ENCODE results near the gene MATN1.
A peak's percentile ranks its signal among the peaks of the same experiment; 100 is the strongest.

Gene MATN1

GRCh38 chr1:30763651-30764248, 40.4 kb upstream of the MATN1 start:
- no peak overlapping the region for H3K4me3 ChIP-seq (ENCODE audit: low read depth in 1 of 5, low read length in 5 of 5)
- H3K9ac ChIP-seq (ENCODE audit: low read length in 5 of 5): no peak overlapping the region
- no peaks in the 10 kb centered on the region for H3K27me3 ChIP-seq (ENCODE audit: control insufficient read depth in 5 of 5, insufficient read depth in 4 of 5, low read length in 5 of 5)
- no peaks in the 10 kb centered on the region for H3K9me3 ChIP-seq (ENCODE audit: control insufficient read depth in 5 of 5, low read length in 5 of 5)
- no peaks in the 10 kb centered on the region for H3K36me3 ChIP-seq (ENCODE audit: control insufficient read depth in 5 of 5, insufficient read depth in 5 of 5, low read length in 5 of 5)
- H3K27ac ChIP-seq (ENCODE audit: low read depth, low read length): no peak overlapping the region
- peaks cover 7 to 59% (median 31%) of the 10 kb centered on the region in 5 donors for H3K4me1 ChIP-seq (ENCODE audit: control insufficient read depth in 5 of 5, insufficient read depth in 5 of 5, low read length in 5 of 5)

DNA sequence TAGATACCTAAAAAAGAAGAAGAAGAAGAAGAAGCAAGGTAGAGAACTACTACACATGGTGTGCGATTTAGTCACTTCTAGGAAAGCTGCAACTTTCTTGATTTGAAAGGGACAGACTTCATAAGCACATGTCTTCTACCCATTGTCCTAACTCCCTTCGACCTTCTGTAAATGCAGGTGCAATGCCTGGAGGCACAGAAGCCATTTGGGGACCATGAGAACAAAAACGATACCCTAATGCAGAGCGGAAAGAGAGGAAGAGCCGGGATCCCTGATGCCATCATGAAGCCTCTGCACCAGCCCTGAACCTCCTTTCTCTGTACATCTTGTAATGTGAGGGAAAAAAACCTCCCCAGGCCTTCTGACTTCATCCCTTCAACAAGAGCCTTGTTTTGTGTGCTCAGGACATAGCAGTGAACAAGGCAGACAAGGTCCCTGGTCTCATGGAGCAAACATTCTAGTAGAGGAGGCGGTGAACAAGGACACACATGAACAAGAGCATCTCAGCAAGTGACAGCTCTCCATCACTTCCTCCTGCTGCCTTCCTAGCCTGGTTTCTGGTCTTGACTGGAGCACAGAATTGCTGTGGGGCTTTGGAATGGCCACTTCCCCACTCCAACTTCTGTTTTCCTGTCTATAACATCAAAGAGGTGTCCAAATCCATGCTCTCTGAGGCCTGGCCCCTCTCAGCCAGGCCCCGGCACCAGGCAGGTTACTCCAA, 39.7 kb upstream of the MATN1 start:
- no peak overlapping the region for H3K27ac ChIP-seq (ENCODE audit: low read depth, low read length)
- H3K36me3 ChIP-seq (ENCODE audit: control insufficient read depth in 5 of 5, insufficient read depth in 5 of 5, low read length in 5 of 5): no peaks in the 10 kb centered on the region
- H3K9ac ChIP-seq (ENCODE audit: low read length in 5 of 5): no peak overlapping the region
- H3K27me3 ChIP-seq (ENCODE audit: control insufficient read depth in 5 of 5, insufficient read depth in 4 of 5, low read length in 5 of 5): no peaks in the 10 kb centered on the region
- H3K4me1 ChIP-seq (ENCODE audit: control insufficient read depth in 5 of 5, insufficient read depth in 5 of 5, low read length in 5 of 5): peaks cover 7 to 59% (median 38%) of the 10 kb centered on the region in 5 donors
- H3K9me3 ChIP-seq (ENCODE audit: control insufficient read depth in 5 of 5, low read length in 5 of 5): no peaks in the 10 kb centered on the region
- no peak overlapping the region for H3K4me3 ChIP-seq (ENCODE audit: low read depth in 1 of 5, low read length in 5 of 5)

DNA sequence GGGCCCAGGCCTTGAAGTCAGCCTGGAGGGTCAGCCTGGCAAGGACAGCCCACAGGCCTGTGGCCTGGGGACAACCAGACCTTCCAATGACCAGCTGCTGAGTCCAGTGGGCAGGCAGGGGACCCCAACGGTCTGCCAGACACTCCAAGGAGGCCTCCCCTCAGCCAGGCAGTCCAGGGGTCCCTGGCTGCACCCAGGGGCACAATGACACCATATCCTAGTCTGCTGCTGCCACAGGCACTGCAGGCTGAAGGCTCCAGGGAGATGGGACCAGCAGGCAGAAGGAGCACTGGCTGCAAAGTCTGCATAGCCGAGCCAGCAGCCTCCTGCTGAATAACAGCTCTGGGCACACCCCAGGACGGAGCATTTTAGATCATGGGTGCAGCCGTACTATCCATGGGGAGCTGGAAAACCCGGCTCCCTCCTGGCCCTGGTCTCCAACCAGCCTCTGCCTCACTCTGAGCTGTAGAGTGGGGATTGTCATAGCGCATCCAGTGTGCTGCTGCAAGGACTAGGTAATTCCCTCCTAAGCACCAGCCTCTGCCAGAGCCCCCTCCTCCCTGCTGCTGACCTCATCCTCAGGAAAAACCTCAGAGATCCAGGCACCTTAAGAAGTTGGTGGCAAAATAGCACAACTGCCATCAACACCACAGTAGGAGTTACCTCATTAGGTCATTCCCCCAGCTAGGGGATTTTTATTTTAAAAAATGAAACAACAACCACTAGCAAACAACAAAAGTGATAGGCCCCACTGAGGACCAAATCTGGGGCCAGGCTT, 39.0 kb upstream of the MATN1 start:
- Histone ChIP-seq H3K4me1 (ENCODE audit: control insufficient read depth in 5 of 5, insufficient read depth in 5 of 5, low read length in 5 of 5) (peaks cover 7 to 65% (median 42%) of the 10 kb centered on the region in 5 donors), H3K9ac (ENCODE audit: low read length in 5 of 5) (peak overlapping the region in 2 of 5 donors; percentile 51 to 65), H3K27ac (ENCODE audit: low read depth, low read length) (no peak overlapping the region)

GRCh38 chr1:30761381-30762151, 38.2 kb upstream of the MATN1 start:
- peaks cover 7 to 72% (median 47%) of the 10 kb centered on the region in 5 donors for H3K4me1 ChIP-seq (ENCODE audit: control insufficient read depth in 5 of 5, insufficient read depth in 5 of 5, low read length in 5 of 5)
- no peak overlapping the region for H3K4me3 ChIP-seq (ENCODE audit: low read depth in 1 of 5, low read length in 5 of 5)
- no peaks in the 10 kb centered on the region for H3K36me3 ChIP-seq (ENCODE audit: control insufficient read depth in 5 of 5, insufficient read depth in 5 of 5, low read length in 5 of 5)
- peak overlapping the region in 2 of 5 donors; percentile 42 to 51 for H3K9ac ChIP-seq (ENCODE audit: low read length in 5 of 5)
- H3K9me3 ChIP-seq (ENCODE audit: control insufficient read depth in 5 of 5, low read length in 5 of 5): no peaks in the 10 kb centered on the region
- no peaks in the 10 kb centered on the region for H3K27me3 ChIP-seq (ENCODE audit: control insufficient read depth in 5 of 5, insufficient read depth in 4 of 5, low read length in 5 of 5)
- H3K27ac ChIP-seq (ENCODE audit: low read depth, low read length): peak overlapping the region; percentile 49

More for the DNA sequence above, 39.0 kb upstream of the MATN1 start:
- no peaks in the 10 kb centered on the region for H3K27me3 ChIP-seq (ENCODE audit: control insufficient read depth in 5 of 5, insufficient read depth in 4 of 5, low read length in 5 of 5)
- no peaks in the 10 kb centered on the region for H3K9me3 ChIP-seq (ENCODE audit: control insufficient read depth in 5 of 5, low read length in 5 of 5)
- no peak overlapping the region for H3K4me3 ChIP-seq (ENCODE audit: low read depth in 1 of 5, low read length in 5 of 5)
- no peaks in the 10 kb centered on the region for H3K36me3 ChIP-seq (ENCODE audit: control insufficient read depth in 5 of 5, insufficient read depth in 5 of 5, low read length in 5 of 5)

- Histone ChIP-seq H3K36me3 (ENCODE audit: control insufficient read depth in 5 of 5, insufficient read depth in 5 of 5, low read length in 5 of 5) (no peaks in the 10 kb centered on the region), H3K27ac (ENCODE audit: low read depth, low read length) (peak overlapping the region; percentile 49), H3K4me1 (ENCODE audit: control insufficient read depth in 5 of 5, insufficient read depth in 5 of 5, low read length in 5 of 5) (peaks cover 9 to 80% (median 54%) of the 10 kb centered on the region in 5 donors), H3K9me3 (ENCODE audit: control insufficient read depth in 5 of 5, low read length in 5 of 5) (no peaks in the 10 kb centered on the region), H3K4me3 (ENCODE audit: low read depth in 1 of 5, low read length in 5 of 5) (no peak overlapping the region), H3K9ac (ENCODE audit: low read length in 5 of 5) (peak overlapping the region in 2 of 5 donors; percentile 4 to 42), H3K27me3 (ENCODE audit: control insufficient read depth in 5 of 5, insufficient read depth in 4 of 5, low read length in 5 of 5) (no peaks in the 10 kb centered on the region)
Measured at GRCh38 chr1:30760596-30761324, 37.4 kb upstream of the MATN1 start.

DNA sequence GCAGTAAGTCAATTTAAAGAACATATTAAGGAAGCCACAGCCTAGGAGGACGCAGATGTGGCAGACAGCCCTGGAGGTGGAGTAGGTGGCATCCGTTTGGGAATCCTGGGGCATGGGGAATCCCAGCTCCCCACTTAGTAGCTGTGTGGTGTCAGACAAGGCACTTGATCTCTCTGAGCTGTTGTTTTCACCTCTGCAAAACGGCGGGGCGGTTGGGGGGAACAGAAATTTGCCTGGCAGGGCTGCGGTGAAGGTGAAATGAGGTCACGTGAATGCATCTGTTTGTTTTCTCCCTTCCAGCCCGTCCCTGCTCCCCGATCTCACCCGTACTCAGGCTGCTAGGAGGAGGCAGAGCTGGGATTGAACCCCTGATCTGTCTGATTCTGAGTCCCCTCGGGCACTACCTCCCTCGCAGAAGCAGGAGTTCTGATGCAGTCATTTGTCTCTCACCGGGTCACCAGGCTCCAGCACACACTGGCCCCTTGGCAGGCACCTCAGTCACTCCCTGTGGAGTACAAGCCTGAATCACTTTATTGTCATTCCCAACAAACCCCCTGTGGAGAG, 36.4 kb upstream of the MATN1 start:
- Histone ChIP-seq H3K27me3 (ENCODE audit: control insufficient read depth in 5 of 5, insufficient read depth in 4 of 5, low read length in 5 of 5) (no peaks in the 10 kb centered on the region), H3K27ac (ENCODE audit: low read depth, low read length) (no peak overlapping the region), H3K9ac (ENCODE audit: low read length in 5 of 5) (no peak overlapping the region), H3K4me3 (ENCODE audit: low read depth in 1 of 5, low read length in 5 of 5) (no peak overlapping the region), H3K4me1 (ENCODE audit: control insufficient read depth in 5 of 5, insufficient read depth in 5 of 5, low read length in 5 of 5) (peaks cover 9 to 90% (median 63%) of the 10 kb centered on the region in 5 donors), H3K36me3 (ENCODE audit: control insufficient read depth in 5 of 5, insufficient read depth in 5 of 5, low read length in 5 of 5) (no peaks in the 10 kb centered on the region), H3K9me3 (ENCODE audit: control insufficient read depth in 5 of 5, low read length in 5 of 5) (no peaks in the 10 kb centered on the region)

DNA sequence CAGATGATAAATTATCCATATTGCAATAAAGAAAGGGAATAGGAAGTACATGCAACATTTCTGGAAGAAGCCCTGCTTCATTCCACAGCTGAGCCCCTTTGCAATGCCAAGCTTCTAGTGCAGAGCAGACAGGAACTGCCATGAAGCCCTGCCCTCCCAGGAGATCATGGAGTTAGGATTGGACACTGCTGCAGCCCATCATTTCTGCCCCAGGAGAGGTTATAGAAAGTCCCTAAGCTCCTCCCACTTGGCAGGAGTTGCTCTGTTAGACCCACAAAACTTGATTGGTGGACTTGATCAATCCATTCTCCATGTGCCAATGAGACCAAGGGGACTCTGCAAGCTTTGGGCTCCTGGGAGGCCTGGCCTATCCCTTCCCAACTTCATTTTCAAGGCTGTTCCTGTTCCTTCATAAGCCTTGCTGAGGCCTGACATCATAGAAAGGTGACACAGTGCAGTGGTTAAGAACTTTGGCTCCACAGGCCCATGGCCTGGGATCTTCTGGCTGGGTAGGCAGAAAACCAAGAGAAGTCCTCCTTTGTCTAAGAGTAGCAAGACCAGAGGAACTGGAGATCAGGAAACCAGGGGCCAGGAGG, 35.5 kb upstream of the MATN1 start:
- no peaks in the 10 kb centered on the region for H3K36me3 ChIP-seq (ENCODE audit: control insufficient read depth in 5 of 5, insufficient read depth in 5 of 5, low read length in 5 of 5)
- H3K27me3 ChIP-seq (ENCODE audit: control insufficient read depth in 5 of 5, insufficient read depth in 4 of 5, low read length in 5 of 5): no peaks in the 10 kb centered on the region
- no peak overlapping the region for H3K4me3 ChIP-seq (ENCODE audit: low read depth in 1 of 5, low read length in 5 of 5)
- no peak overlapping the region for H3K9ac ChIP-seq (ENCODE audit: low read length in 5 of 5)
- H3K27ac ChIP-seq (ENCODE audit: low read depth, low read length): no peak overlapping the region
- H3K4me1 ChIP-seq (ENCODE audit: control insufficient read depth in 5 of 5, insufficient read depth in 5 of 5, low read length in 5 of 5): peaks cover 9 to 94% (median 65%) of the 10 kb centered on the region in 5 donors
- no peaks in the 10 kb centered on the region for H3K9me3 ChIP-seq (ENCODE audit: control insufficient read depth in 5 of 5, low read length in 5 of 5)

- Histone ChIP-seq H3K36me3 (ENCODE audit: control insufficient read depth in 5 of 5, insufficient read depth in 5 of 5, low read length in 5 of 5) (no peaks in the 10 kb centered on the region), H3K9me3 (ENCODE audit: control insufficient read depth in 5 of 5, low read length in 5 of 5) (no peaks in the 10 kb centered on the region), H3K9ac (ENCODE audit: low read length in 5 of 5) (peak overlapping the region in 3 of 5 donors; percentile 67 to 80 (median 73)), H3K4me3 (ENCODE audit: low read depth in 1 of 5, low read length in 5 of 5) (peak overlapping the region in 4 of 5 donors; percentile 45 to 73 (median 70)), H3K27ac (ENCODE audit: low read depth, low read length) (peak overlapping the region; percentile 78), H3K4me1 (ENCODE audit: control insufficient read depth in 5 of 5, insufficient read depth in 5 of 5, low read length in 5 of 5) (peaks cover 9 to 94% (median 58%) of the 10 kb centered on the region in 5 donors), H3K27me3 (ENCODE audit: control insufficient read depth in 5 of 5, insufficient read depth in 4 of 5, low read length in 5 of 5) (no peaks in the 10 kb centered on the region)
Measured at GRCh38 chr1:30758121-30758688, 34.8 kb upstream of the MATN1 start.
